Keratinocyte (primary cell): ENCODE data around the gene TMEM243.

Source experiments
- EZH2 ChIP-seq: IDR thresholded peaks from one replicate; pipeline ENCODE4 v1.6.1; 2012; ENCODE audit warnings: inconsistent platforms, mild to moderate bottlenecking, low read length, moderate library complexity
- TF ChIP-seq, protein P1 (sequence below), 3 experiments: IDR thresholded peaks in 1 of 3; conservative IDR thresholded peaks in 1 of 3; optimal IDR thresholded peaks in 1 of 3; 2 replicates in 2 of 3; 3 replicates in 1 of 3; pipeline versions ENCODE3 to v1.5.1; 2011; ENCODE audit warnings: low read length in 3 of 3, mild to moderate bottlenecking in 3 of 3, moderate library complexity in 2 of 3, control low read depth in 1 of 3, inconsistent platforms in 1 of 3; ENCODE audit not compliant: insufficient read depth in 2 of 3; ENCODE audit errors: extremely low read depth in 1 of 3

DNA sequence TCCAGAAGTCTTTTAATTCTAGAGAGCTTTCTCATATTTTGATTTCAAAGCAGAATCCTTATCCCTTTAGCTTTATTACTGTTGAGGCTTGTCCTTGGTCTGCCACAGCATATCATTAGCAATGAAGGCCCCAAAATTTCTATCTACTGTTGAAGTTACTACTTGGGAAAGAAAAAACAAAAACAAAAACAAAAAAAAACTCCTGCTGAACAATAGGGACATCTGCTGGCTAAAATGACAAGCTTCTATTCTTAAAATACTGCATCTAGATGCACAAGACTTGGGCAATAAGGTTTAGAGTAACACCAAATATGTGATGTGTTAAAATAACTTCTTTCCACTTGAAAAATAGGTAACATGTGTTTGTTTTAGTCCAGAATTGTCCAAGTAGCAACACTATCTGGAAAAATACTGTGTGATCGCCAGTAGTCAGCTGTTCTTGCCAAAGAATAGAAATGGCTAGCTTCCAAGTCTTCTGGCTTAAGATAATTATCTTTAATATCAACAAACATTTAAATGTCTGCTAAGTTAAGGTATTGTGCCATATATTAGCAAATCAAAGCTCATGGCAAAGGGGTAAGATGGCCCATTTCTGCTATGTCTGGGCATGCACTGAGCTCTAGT, 71.1 kb downstream of the TMEM243 start:
- TF ChIP-seq, protein P1, sequence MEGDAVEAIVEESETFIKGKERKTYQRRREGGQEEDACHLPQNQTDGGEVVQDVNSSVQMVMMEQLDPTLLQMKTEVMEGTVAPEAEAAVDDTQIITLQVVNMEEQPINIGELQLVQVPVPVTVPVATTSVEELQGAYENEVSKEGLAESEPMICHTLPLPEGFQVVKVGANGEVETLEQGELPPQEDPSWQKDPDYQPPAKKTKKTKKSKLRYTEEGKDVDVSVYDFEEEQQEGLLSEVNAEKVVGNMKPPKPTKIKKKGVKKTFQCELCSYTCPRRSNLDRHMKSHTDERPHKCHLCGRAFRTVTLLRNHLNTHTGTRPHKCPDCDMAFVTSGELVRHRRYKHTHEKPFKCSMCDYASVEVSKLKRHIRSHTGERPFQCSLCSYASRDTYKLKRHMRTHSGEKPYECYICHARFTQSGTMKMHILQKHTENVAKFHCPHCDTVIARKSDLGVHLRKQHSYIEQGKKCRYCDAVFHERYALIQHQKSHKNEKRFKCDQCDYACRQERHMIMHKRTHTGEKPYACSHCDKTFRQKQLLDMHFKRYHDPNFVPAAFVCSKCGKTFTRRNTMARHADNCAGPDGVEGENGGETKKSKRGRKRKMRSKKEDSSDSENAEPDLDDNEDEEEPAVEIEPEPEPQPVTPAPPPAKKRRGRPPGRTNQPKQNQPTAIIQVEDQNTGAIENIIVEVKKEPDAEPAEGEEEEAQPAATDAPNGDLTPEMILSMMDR (optimal IDR thresholded peaks at IDR 0.05 in 1 of 3, IDR thresholded peaks at IDR 0.05 in 1 of 3, conservative IDR thresholded peaks at IDR 0.05 in 1 of 3; ENCODE audit: extremely low read depth in 1 of 3, insufficient read depth in 2 of 3, low read length in 3 of 3), result peak in 2 of 3 experiments; percentile 30 to 48
- no peak for TF ChIP-seq EZH2
